HEK293 (cell line): ENCODE results near the gene MLN.

Experiments used
- ELK4 ChIP-seq: IDR thresholded peaks from 2 replicates; pipeline ENCODE4 v1.6.1; 2011; ENCODE audit warnings: mild to moderate bottlenecking, low read depth, low read length, borderline replicate concordance
- GLI4 ChIP-seq: fragments of 450-650 bp; formaldehyde crosslinking; IDR thresholded peaks from 2 replicates; pipeline ENCODE4 v1.5.1; 2016; ENCODE audit warnings: missing biosample characterization, missing genetic modification characterization
- KLF7 ChIP-seq: fragments of 450-650 bp; formaldehyde crosslinking; IDR thresholded peaks from 2 replicates; pipeline ENCODE4 v1.5.1; 2016; ENCODE audit warnings: missing biosample characterization, missing genetic modification characterization, borderline replicate concordance
- MEIS1 ChIP-seq: sonication (generic); formaldehyde crosslinking; IDR thresholded peaks from 2 replicates; pipeline ENCODE4 v1.8.1; 2022; ENCODE audit warnings: missing genetic modification reagents, mild to moderate bottlenecking, borderline replicate concordance
- MZF1 ChIP-seq: fragments of 450-650 bp; formaldehyde crosslinking; IDR thresholded peaks from 2 replicates; pipeline ENCODE4 v1.5.1; 2017; ENCODE audit warnings: missing biosample characterization, missing genetic modification characterization, borderline replicate concordance
- PBX3 ChIP-seq: sonication (generic); formaldehyde crosslinking; IDR thresholded peaks from 2 replicates; pipeline ENCODE4 v1.8.1; 2022; ENCODE audit warnings: mild to moderate bottlenecking, moderate library complexity, missing genetic modification reagents
- SP7 ChIP-seq: fragments of 450-650 bp; formaldehyde crosslinking; IDR thresholded peaks from 2 replicates; pipeline ENCODE4 v1.5.1; 2016; ENCODE audit warnings: missing biosample characterization, missing genetic modification characterization
- TRIM28 ChIP-seq: IDR thresholded peaks from 2 replicates; pipeline ENCODE4 v1.6.1; 2011; ENCODE audit warnings: low read length, control low read depth, borderline replicate concordance
- WT1 ChIP-seq: fragments of 450-650 bp; formaldehyde crosslinking; IDR thresholded peaks from 2 replicates; pipeline ENCODE4 v1.5.1; 2016; ENCODE audit warnings: missing biosample characterization, missing genetic modification characterization
- ZBTB1 ChIP-seq: fragments of 450-650 bp; formaldehyde crosslinking; IDR thresholded peaks from 2 replicates; pipeline ENCODE4 v1.5.1; 2016; ENCODE audit warnings: missing biosample characterization, missing genetic modification characterization
- ZBTB20 ChIP-seq: fragments of 450-650 bp; formaldehyde crosslinking; IDR thresholded peaks from 2 replicates; pipeline ENCODE4 v1.5.1; 2016; ENCODE audit warnings: missing biosample characterization, missing genetic modification characterization
- ZBTB44 ChIP-seq: fragments of 450-650 bp; IDR thresholded peaks from 2 replicates; pipeline ENCODE4 v1.5.1; 2018; ENCODE audit warnings: missing biosample characterization, mild to moderate bottlenecking, missing genetic modification characterization
- ZFHX2 ChIP-seq: fragments of 450-650 bp; formaldehyde crosslinking; conservative IDR thresholded peaks from 2 replicates; pipeline ENCODE4 v1.5.1; 2016; ENCODE audit warnings: missing biosample characterization, missing genetic modification characterization
- ZNF10 ChIP-seq: fragments of 450-650 bp; formaldehyde crosslinking; IDR thresholded peaks from 2 replicates; pipeline ENCODE4 v1.5.1; 2017; ENCODE audit warnings: missing biosample characterization, missing genetic modification characterization
- ZNF112 ChIP-seq: fragments of 450-650 bp; formaldehyde crosslinking; IDR thresholded peaks from 2 replicates; pipeline ENCODE4 v1.5.0; 2017; ENCODE audit warnings: missing biosample characterization, missing genetic modification characterization
- ZNF132 ChIP-seq: fragments of 450-650 bp; formaldehyde crosslinking; IDR thresholded peaks from 2 replicates; pipeline ENCODE4 v1.5.1; 2017; ENCODE audit warnings: missing biosample characterization, missing genetic modification characterization, borderline replicate concordance
- ZNF138 ChIP-seq: fragments of 450-650 bp; formaldehyde crosslinking; IDR thresholded peaks from 2 replicates; pipeline ENCODE4 v1.5.1; 2016; ENCODE audit warnings: missing biosample characterization, missing genetic modification characterization, borderline replicate concordance
- ZNF184 ChIP-seq: fragments of 450-650 bp; IDR thresholded peaks from 2 replicates; pipeline ENCODE4 v1.5.1; 2018; ENCODE audit warnings: missing biosample characterization, mild to moderate bottlenecking, missing genetic modification characterization
- ZNF2 ChIP-seq: fragments of 450-650 bp; formaldehyde crosslinking; IDR thresholded peaks from 2 replicates; pipeline ENCODE4 v1.5.1; 2016; ENCODE audit warnings: missing biosample characterization, missing genetic modification characterization
- ZNF26 ChIP-seq: fragments of 450-650 bp; formaldehyde crosslinking; IDR thresholded peaks from 2 replicates; pipeline ENCODE4 v1.5.1; 2016; ENCODE audit warnings: missing biosample characterization, missing genetic modification characterization
- ZNF292 ChIP-seq: fragments of 450-650 bp; formaldehyde crosslinking; IDR thresholded peaks from 2 replicates; pipeline ENCODE4 v1.5.1; 2016; ENCODE audit warnings: low read depth, missing biosample characterization, missing genetic modification characterization, borderline replicate concordance
- ZNF324 ChIP-seq: fragments of 450-650 bp; formaldehyde crosslinking; IDR thresholded peaks from 2 replicates; pipeline ENCODE4 v1.5.1; 2016; ENCODE audit warnings: missing biosample characterization, missing genetic modification characterization
- ZNF391 ChIP-seq: fragments of 450-650 bp; formaldehyde crosslinking; IDR thresholded peaks from 2 replicates; pipeline ENCODE4 v1.5.1; 2016; ENCODE audit warnings: low read depth, missing biosample characterization, missing genetic modification characterization, borderline replicate concordance
- ZNF449 ChIP-seq: fragments of 450-650 bp; formaldehyde crosslinking; IDR thresholded peaks from 2 replicates; pipeline ENCODE4 v1.5.1; 2017; ENCODE audit warnings: missing biosample characterization, mild to moderate bottlenecking, missing genetic modification characterization, moderate library complexity
- ZNF473 ChIP-seq: fragments of 450-650 bp; formaldehyde crosslinking; IDR thresholded peaks from 2 replicates; pipeline ENCODE4 v1.5.1; 2017; ENCODE audit warnings: missing biosample characterization, missing genetic modification characterization
- ZNF560 ChIP-seq: fragments of 450-650 bp; formaldehyde crosslinking; IDR thresholded peaks from 2 replicates; pipeline ENCODE4 v1.5.1; 2017; ENCODE audit warnings: missing biosample characterization, missing genetic modification characterization, borderline replicate concordance
- ZNF747 ChIP-seq: fragments of 450-650 bp; formaldehyde crosslinking; IDR thresholded peaks from 2 replicates; pipeline ENCODE4 v1.5.1; 2016; ENCODE audit warnings: missing biosample characterization, missing genetic modification characterization
- ZNF768 ChIP-seq: fragments of 450-650 bp; formaldehyde crosslinking; IDR thresholded peaks from 2 replicates; pipeline ENCODE4 v1.5.1; 2018; ENCODE audit warnings: missing biosample characterization, mild to moderate bottlenecking, missing genetic modification characterization
- ZNF837 ChIP-seq: fragments of 450-650 bp; formaldehyde crosslinking; IDR thresholded peaks from 2 replicates; pipeline ENCODE4 v1.5.1; 2016; ENCODE audit warnings: missing biosample characterization, missing genetic modification characterization
- ZSCAN18 ChIP-seq: fragments of 450-650 bp; formaldehyde crosslinking; IDR thresholded peaks from 2 replicates; pipeline ENCODE4 v1.5.1; 2016; ENCODE audit warnings: missing biosample characterization, missing genetic modification characterization

The MLN gene

GRCh38 chr6:33758815-33759216 is 45.0 kb downstream of the MLN start (continued):
- TF ChIP-seq ZNF292 (tag by site-specific recombination) (no peak), MEIS1 (no peak), PBX3 (CRISPR knock-in tag) (no peak), ZNF112 (tag by site-specific recombination) (no peak), SP7 (tag by site-specific recombination) (peak; percentile 74), WT1 (tag by site-specific recombination) (peak; percentile 100), MZF1 (no peak), ZNF26 (tag by site-specific recombination) (no peak), ZSCAN18 (tag by site-specific recombination) (no peak), KLF7 (no peak; the same call in 1 of the 2 replicates), ZNF768 (no peak), ZNF391 (tag by site-specific recombination) (no peak), ZBTB20 (tag by site-specific recombination) (no peak), ZNF138 (tag by site-specific recombination) (no peak), GLI4 (tag by site-specific recombination) (no peak), TRIM28 (peak; percentile 76; the same call in 1 of the 2 replicates), ZBTB44 (tag by site-specific recombination) (peak; percentile 50; the same call in 1 of the 2 replicates), ZNF747 (no peak), ZFHX2 (tag by site-specific recombination) (peak; percentile 95), ZNF837 (tag by site-specific recombination) (no peak), ZNF324 (tag by site-specific recombination) (no peak), ZNF2 (tag by site-specific recombination) (peak; percentile 51; the same call in 1 of the 2 replicates), ZNF449 (tag by site-specific recombination) (0 out of 2 replicates have a peak, but pooled peaks have one; percentile 21), ZNF132 (no peak), ZNF184 (tag by site-specific recombination) (no peak), ELK4 (no peak), ZBTB1 (tag by site-specific recombination) (no peak), ZNF473 (tag by site-specific recombination) (no peak), ZNF10 (tag by site-specific recombination) (no peak), ZNF560 (tag by site-specific recombination) (no peak)
